Activated B cell treated with CpG ODN at 0.5 μM for 24 hours (primary cell): ENCODE data around the gene KMT2C. TPM values are rescaled to one million over a fixed set of nuclear protein-coding genes. Genes with fewer than 3 reads are reported as not detected.

Source experiments
- ATAC-seq: fragments of 200-7000 bp; cut with Tn5 transposase; one replicate; pipeline ENCODE4 v1.10.0; 2021; ENCODE audit warnings: low read depth, mild to moderate bottlenecking, moderate library complexity
- CTCF ChIA-PET: fragments of 350-600 bp; sonication (Branson Sonifier 250); formaldehyde crosslinking; loops from one replicate; lab custom pipeline; 2021; ENCODE audit warnings: antibody characterized with exemption; lab: Charles Lee
- POLR2A ChIA-PET: fragments of 350-600 bp; sonication (Branson Sonifier 250); formaldehyde crosslinking; loops from one replicate; lab custom pipeline; 2021; ENCODE audit warnings: antibody characterized with exemption; lab: Charles Lee
- DNase-seq: peaks from one replicate; pipeline ENCODE4 v3.0.0; 2022
- H3K27ac Mint-ChIP-seq: one replicate; pipeline ENCODE4 v1.8.0; 2020; ENCODE audit warnings: mixed read lengths
- H3K27me3 Mint-ChIP-seq: one replicate; pipeline ENCODE4 v1.8.0; 2021; ENCODE audit warnings: mixed read lengths
- H3K36me3 Mint-ChIP-seq: one replicate; pipeline ENCODE4 v1.8.0; 2021; ENCODE audit warnings: low read depth, mixed read lengths
- H3K4me1 Mint-ChIP-seq: one replicate; pipeline ENCODE4 v1.8.0; 2021; ENCODE audit warnings: mixed read lengths
- H3K4me3 Mint-ChIP-seq: one replicate; pipeline ENCODE4 v1.8.0; 2020; ENCODE audit warnings: mild to moderate bottlenecking, mixed read lengths
- H3K9me3 Mint-ChIP-seq: one replicate; pipeline ENCODE4 v1.8.0; 2020; ENCODE audit warnings: mixed read lengths
- intact Hi-C: fragments of 100-400 bp; cut with micrococcal nuclease; formaldehyde crosslinking; loops from one replicate; pipeline ENCODE4 v1.15.1; 2024
- total RNA-seq: library from RNA; stranded (reverse); gene quantifications from 2 replicates; pipeline ENCODE4 v1.2.3, GENCODE V29; 2022
- TF ChIP-seq, protein P1 (sequence below): fragments of 200-600 bp; IDR thresholded peaks from one replicate; pipeline ENCODE4 v1.8.0; 2022; ENCODE audit warnings: antibody characterized with exemption, mild to moderate bottlenecking

The KMT2C gene
- total RNA-seq, 1 donor from 2014 or later = 112 TPM

- intact Hi-C loops = no loop called here
- Mint-ChIP-seq H3K36me3 (no peaks in the 10 kb centered on the region), H3K4me3 (no peak overlapping the region), H3K27me3 (no peaks in the 10 kb centered on the region), H3K9me3 (peaks cover 9% of the 10 kb centered on the region), H3K27ac (no peak overlapping the region), H3K4me1 (no peaks in the 10 kb centered on the region)
- TF ChIP-seq, protein P1, sequence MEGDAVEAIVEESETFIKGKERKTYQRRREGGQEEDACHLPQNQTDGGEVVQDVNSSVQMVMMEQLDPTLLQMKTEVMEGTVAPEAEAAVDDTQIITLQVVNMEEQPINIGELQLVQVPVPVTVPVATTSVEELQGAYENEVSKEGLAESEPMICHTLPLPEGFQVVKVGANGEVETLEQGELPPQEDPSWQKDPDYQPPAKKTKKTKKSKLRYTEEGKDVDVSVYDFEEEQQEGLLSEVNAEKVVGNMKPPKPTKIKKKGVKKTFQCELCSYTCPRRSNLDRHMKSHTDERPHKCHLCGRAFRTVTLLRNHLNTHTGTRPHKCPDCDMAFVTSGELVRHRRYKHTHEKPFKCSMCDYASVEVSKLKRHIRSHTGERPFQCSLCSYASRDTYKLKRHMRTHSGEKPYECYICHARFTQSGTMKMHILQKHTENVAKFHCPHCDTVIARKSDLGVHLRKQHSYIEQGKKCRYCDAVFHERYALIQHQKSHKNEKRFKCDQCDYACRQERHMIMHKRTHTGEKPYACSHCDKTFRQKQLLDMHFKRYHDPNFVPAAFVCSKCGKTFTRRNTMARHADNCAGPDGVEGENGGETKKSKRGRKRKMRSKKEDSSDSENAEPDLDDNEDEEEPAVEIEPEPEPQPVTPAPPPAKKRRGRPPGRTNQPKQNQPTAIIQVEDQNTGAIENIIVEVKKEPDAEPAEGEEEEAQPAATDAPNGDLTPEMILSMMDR = no peak
- ATAC-seq (no peak), DNase-seq (no peak)
- POLR2A ChIA-PET = no interaction called here
- CTCF ChIA-PET = no interaction called here
Observed at GRCh38 chr7:152085131-152085530, 350.7 kb downstream of the KMT2C start.

Other genes with a start within 250 kb of the KMT2C start
- 1.7 and 2.3 TPM in 2 replicates for gene XRCC2, start 240.1 kb upstream of the KMT2C start, total RNA-seq